GM23338 (cell line): ENCODE results near the gene SIRPG. TPM values are rescaled to one million over a fixed set of nuclear protein-coding genes. Genes with fewer than 3 reads are reported as not detected.

ENCODE experiments used
- ATAC-seq: fragments of 200-7000 bp; cut with Tn5 transposase; 3 replicates; pipeline ENCODE4 v1.9.1; 2020
- DNase-seq: peaks from one replicate; pipeline ENCODE4 v3.0.0-alpha.2; 2015; ENCODE audit warnings: low spot score
- H2AFZ ChIP-seq: fragments of 200-600 bp; sonication (generic); 2 replicates; pipeline ENCODE4 v1.8.0; 2016; ENCODE audit warnings: antibody characterized with exemption, mild to moderate bottlenecking, moderate library complexity
- H3F3A ChIP-seq: fragments of 200-600 bp; sonication (generic); replicated peaks from 2 replicates; pipeline ENCODE4 v1.8.0; 2017; ENCODE audit warnings: antibody characterized with exemption, mixed run types, low read depth
- H3K27ac ChIP-seq: fragments of 200-600 bp; sonication (generic); 2 replicates; pipeline ENCODE4 v1.6.1; 2016; ENCODE audit warnings: low read depth
- H3K27me3 ChIP-seq: fragments of 200-600 bp; sonication (generic); 2 replicates; pipeline ENCODE4 v1.8.0; 2016; ENCODE audit warnings: mild to moderate bottlenecking, mixed run types, moderate library complexity; ENCODE audit not compliant: insufficient read depth
- H3K36me3 ChIP-seq: fragments of 200-600 bp; sonication (generic); 2 replicates; pipeline ENCODE4 v1.8.0; 2016; ENCODE audit warnings: mild to moderate bottlenecking; ENCODE audit not compliant: insufficient read depth
- H3K4me1 ChIP-seq: fragments of 200-600 bp; sonication (generic); 2 replicates; pipeline ENCODE4 v1.8.0; 2016; ENCODE audit warnings: mild to moderate bottlenecking, moderate library complexity; ENCODE audit not compliant: insufficient read depth
- H3K4me2 ChIP-seq: fragments of 200-600 bp; sonication (generic); 2 replicates; pipeline ENCODE4 v1.7.1; 2017; ENCODE audit warnings: mixed run types
- H3K4me3 ChIP-seq: fragments of 200-600 bp; sonication (generic); 2 replicates; pipeline ENCODE4 v1.6.1; 2016; ENCODE audit warnings: mixed run types
- H3K79me2 ChIP-seq: fragments of 200-600 bp; sonication (generic); replicated peaks from 2 replicates; pipeline ENCODE4 v1.8.0; 2017; ENCODE audit warnings: mild to moderate bottlenecking; ENCODE audit not compliant: insufficient read depth
- H3K9me2 ChIP-seq: fragments of 200-600 bp; sonication (generic); 2 replicates; pipeline ENCODE4 v1.8.0; 2017; ENCODE audit not compliant: insufficient read depth
- H4K20me1 ChIP-seq: fragments of 200-600 bp; sonication (generic); replicated peaks from 2 replicates; pipeline ENCODE4 v1.8.0; 2017; ENCODE audit warnings: mild to moderate bottlenecking; ENCODE audit not compliant: insufficient read depth
- H3K27ac Mint-ChIP-seq: 2 replicates; pipeline ENCODE4 v1.8.0; 2020; ENCODE audit warnings: inconsistent platforms, mild to moderate bottlenecking, moderate library complexity, mixed read lengths
- H3K27me3 Mint-ChIP-seq: 3 replicates; pipeline ENCODE4 v1.8.0; 2022; ENCODE audit warnings: low read depth, mild to moderate bottlenecking, moderate library complexity, mixed read lengths, inconsistent platforms; ENCODE audit not compliant: insufficient read depth, poor library complexity
- H3K36me3 Mint-ChIP-seq: 3 replicates; pipeline ENCODE4 v1.8.0; 2021; ENCODE audit warnings: low read depth, mild to moderate bottlenecking, inconsistent platforms, moderate library complexity, mixed read lengths
- H3K4me1 Mint-ChIP-seq: 3 replicates; pipeline ENCODE4 v1.8.0; 2020; ENCODE audit warnings: mild to moderate bottlenecking, inconsistent platforms, mixed read lengths
- H3K4me3 Mint-ChIP-seq: 3 replicates; pipeline ENCODE4 v1.8.0; 2021; ENCODE audit warnings: moderate library complexity, mild to moderate bottlenecking, inconsistent platforms, mixed read lengths
- H3K9me3 Mint-ChIP-seq: 3 replicates; pipeline ENCODE4 v1.8.0; 2020; ENCODE audit warnings: moderate library complexity, mild to moderate bottlenecking, inconsistent platforms, mixed read lengths
- CREB1 ChIP-seq: fragments of 250-450 bp; sonication (Bioruptor Pico); IDR thresholded peaks from 2 replicates; pipeline ENCODE4 v1.5.0; 2020; ENCODE audit warnings: low read depth, mild to moderate bottlenecking, moderate library complexity
- CTCF ChIP-seq, 2 experiments: fragments of 200-600 bp in 1 of 2; sonication (generic) in 1 of 2; conservative IDR thresholded peaks; 2 replicates each; pipeline versions ENCODE4 v1.5.1 to v1.6.1; 2016 to 2017; ENCODE audit warnings: antibody characterized with exemption in 2 of 2, low read depth in 2 of 2, mild to moderate bottlenecking in 2 of 2, moderate library complexity in 1 of 2
- EZH2 ChIP-seq: fragments of 200-600 bp; sonication (generic); IDR thresholded peaks from one replicate; pipeline ENCODE4 v1.8.0; 2017; ENCODE audit warnings: antibody characterized with exemption, mild to moderate bottlenecking, low read depth; ENCODE audit not compliant: unreplicated experiment
- EZH2phosphoT487 ChIP-seq: fragments of 200-600 bp; sonication (generic); IDR thresholded peaks from one replicate; pipeline ENCODE4 v1.8.1; 2018; ENCODE audit warnings: antibody characterized with exemption; ENCODE audit not compliant: unreplicated experiment
- JUNB ChIP-seq: IDR thresholded peaks from one replicate; pipeline ENCODE4 v1.6.1; 2016; ENCODE audit warnings: antibody characterized with exemption; ENCODE audit not compliant: unreplicated experiment
- NANOG ChIP-seq: IDR thresholded peaks from 2 replicates; pipeline ENCODE4 v1.6.1; 2016; ENCODE audit warnings: antibody characterized with exemption, borderline replicate concordance
- POLR2AphosphoS5 ChIP-seq: IDR thresholded peaks from 2 replicates; pipeline ENCODE4 v1.6.1; 2016; ENCODE audit warnings: antibody characterized with exemption, low read depth
- STAT1 ChIP-seq: IDR thresholded peaks from one replicate; pipeline ENCODE4 v1.6.1; 2016; ENCODE audit warnings: antibody characterized with exemption; ENCODE audit not compliant: unreplicated experiment
- ZNF114 ChIP-seq: fragments of 250-450 bp; sonication (Bioruptor Pico); IDR thresholded peaks from 2 replicates; pipeline ENCODE4 v1.5.0; 2020; ENCODE audit warnings: mild to moderate bottlenecking, moderate library complexity
- ZNF331 ChIP-seq: fragments of 250-450 bp; sonication (Bioruptor Pico); IDR thresholded peaks from 2 replicates; pipeline ENCODE4 v1.5.0; 2020; ENCODE audit warnings: low read depth, mild to moderate bottlenecking, moderate library complexity
- polyA plus RNA-seq: library from polyadenylated mRNA; unstranded; fragments of >200 nt; fragmentation: Nextera tagmentation; extraction: Ambion mirVana; gene quantifications from 2 replicates; pipeline ENCODE4 v1.2.1, GENCODE V29; 2016
- total RNA-seq: library from RNA; depleted of rRNA; stranded (reverse); fragments of >200 nt; shearing (Covaris generic); gene quantifications from 2 replicates; pipeline ENCODE4 v1.2.3, GENCODE V29; 2014
- TF ChIP-seq, protein P1 (sequence below): IDR thresholded peaks from one replicate; pipeline ENCODE4 v1.6.1; 2018; ENCODE audit warnings: antibody characterized with exemption; ENCODE audit not compliant: unreplicated experiment
- TF ChIP-seq, protein P2 (sequence below): IDR thresholded peaks from 2 replicates; pipeline ENCODE4 v1.6.1; 2016; ENCODE audit warnings: antibody characterized with exemption

SIRPG gene
- total and polyA plus RNA-seq, 2 experiments from 2014 or later: not detected

DNA sequence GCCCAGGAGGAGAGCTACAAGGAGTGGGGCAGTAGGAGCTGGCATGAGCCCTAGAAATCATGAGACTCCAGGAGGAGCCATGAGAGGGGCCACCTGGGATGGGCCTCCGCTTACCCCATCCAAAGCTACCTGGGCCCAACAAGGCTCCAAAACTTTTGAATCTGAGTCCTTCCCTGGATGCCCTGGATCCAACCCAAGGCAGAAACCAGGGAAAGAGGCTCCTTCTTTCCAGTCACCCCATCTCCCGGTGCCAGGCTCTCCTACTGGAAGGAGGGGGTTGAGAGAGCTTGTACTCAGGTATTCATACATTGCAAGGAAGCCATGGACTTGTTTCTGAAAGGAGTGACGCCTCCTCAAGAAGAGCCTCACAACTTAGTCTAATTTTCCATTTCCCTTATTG lies 7.8 kb upstream of the SIRPG start:
- TF ChIP-seq CTCF (conservative IDR thresholded peaks at IDR 0.05; ENCODE audit: low read depth in 2 of 2) (no peak), POLR2AphosphoS5 (no peak), STAT1 (no peak)
- Histone ChIP-seq H3K4me1 (no peaks in the 10 kb centered on the region), H3K79me2 (no peaks in the 10 kb centered on the region), H3F3A (no peaks in the 10 kb centered on the region), H3K27ac (no peak overlapping the region), H3K4me3 (no peak overlapping the region), H3K27me3 (no peaks in the 10 kb centered on the region), H2AFZ (no peak overlapping the region), H4K20me1 (no peaks in the 10 kb centered on the region), H3K4me2 (no peak overlapping the region), H3K9me2 (peaks cover 10% of the 10 kb centered on the region), H3K36me3 (no peaks in the 10 kb centered on the region)
- peaks cover 10% of the 10 kb centered on the region for H3K4me1 Mint-ChIP-seq
- peaks cover 3% of the 10 kb centered on the region for H3K27me3 Mint-ChIP-seq
- H3K4me3 Mint-ChIP-seq: no peak overlapping the region
- H3K27ac Mint-ChIP-seq: no peak overlapping the region
- no peaks in the 10 kb centered on the region; the same call in 2 of the 3 replicates for H3K36me3 Mint-ChIP-seq
- H3K9me3 Mint-ChIP-seq: no peaks in the 10 kb centered on the region; the same call in 2 of the 3 replicates
- ATAC-seq: no peak
- no peak for DNase-seq

- no peaks in the 10 kb centered on the region for H3K4me1 ChIP-seq
- no peaks in the 10 kb centered on the region for H3K27me3 ChIP-seq
- peaks cover 3% of the 10 kb centered on the region for H3K27me3 Mint-ChIP-seq
- H3F3A ChIP-seq: no peaks in the 10 kb centered on the region
- peaks cover 8% of the 10 kb centered on the region for H3K4me1 Mint-ChIP-seq
- no peak overlapping the region for H3K4me3 ChIP-seq
- H4K20me1 ChIP-seq: no peaks in the 10 kb centered on the region
- H3K4me2 ChIP-seq: no peak overlapping the region
- H3K9me3 Mint-ChIP-seq: no peaks in the 10 kb centered on the region; the same call in 2 of the 3 replicates
- no peak overlapping the region for H3K27ac ChIP-seq
- H2AFZ ChIP-seq: no peak overlapping the region
- no peaks in the 10 kb centered on the region for H3K79me2 ChIP-seq
- H3K36me3 ChIP-seq: no peaks in the 10 kb centered on the region
- no peaks in the 10 kb centered on the region; the same call in 2 of the 3 replicates for H3K36me3 Mint-ChIP-seq
- no peak for DNase-seq
- H3K27ac Mint-ChIP-seq: no peak overlapping the region
- no peak for ATAC-seq
- H3K9me2 ChIP-seq: 0 out of 2 replicates have a peak, but pooled peaks cover 6% of the 10 kb centered on the region
- H3K4me3 Mint-ChIP-seq: no peak overlapping the region
- TF ChIP-seq EZH2phosphoT487 (no peak), CREB1 (CRISPR knock-in tag) (no peak), NANOG (no peak), CTCF (conservative IDR thresholded peaks at IDR 0.05; ENCODE audit: low read depth in 2 of 2) (no peak), STAT1 (no peak), ZNF331 (no peak), ZNF114 (CRISPR knock-in tag) (no peak), EZH2 (no peak), JUNB (no peak), POLR2AphosphoS5 (no peak)
- TF ChIP-seq, protein P1, sequence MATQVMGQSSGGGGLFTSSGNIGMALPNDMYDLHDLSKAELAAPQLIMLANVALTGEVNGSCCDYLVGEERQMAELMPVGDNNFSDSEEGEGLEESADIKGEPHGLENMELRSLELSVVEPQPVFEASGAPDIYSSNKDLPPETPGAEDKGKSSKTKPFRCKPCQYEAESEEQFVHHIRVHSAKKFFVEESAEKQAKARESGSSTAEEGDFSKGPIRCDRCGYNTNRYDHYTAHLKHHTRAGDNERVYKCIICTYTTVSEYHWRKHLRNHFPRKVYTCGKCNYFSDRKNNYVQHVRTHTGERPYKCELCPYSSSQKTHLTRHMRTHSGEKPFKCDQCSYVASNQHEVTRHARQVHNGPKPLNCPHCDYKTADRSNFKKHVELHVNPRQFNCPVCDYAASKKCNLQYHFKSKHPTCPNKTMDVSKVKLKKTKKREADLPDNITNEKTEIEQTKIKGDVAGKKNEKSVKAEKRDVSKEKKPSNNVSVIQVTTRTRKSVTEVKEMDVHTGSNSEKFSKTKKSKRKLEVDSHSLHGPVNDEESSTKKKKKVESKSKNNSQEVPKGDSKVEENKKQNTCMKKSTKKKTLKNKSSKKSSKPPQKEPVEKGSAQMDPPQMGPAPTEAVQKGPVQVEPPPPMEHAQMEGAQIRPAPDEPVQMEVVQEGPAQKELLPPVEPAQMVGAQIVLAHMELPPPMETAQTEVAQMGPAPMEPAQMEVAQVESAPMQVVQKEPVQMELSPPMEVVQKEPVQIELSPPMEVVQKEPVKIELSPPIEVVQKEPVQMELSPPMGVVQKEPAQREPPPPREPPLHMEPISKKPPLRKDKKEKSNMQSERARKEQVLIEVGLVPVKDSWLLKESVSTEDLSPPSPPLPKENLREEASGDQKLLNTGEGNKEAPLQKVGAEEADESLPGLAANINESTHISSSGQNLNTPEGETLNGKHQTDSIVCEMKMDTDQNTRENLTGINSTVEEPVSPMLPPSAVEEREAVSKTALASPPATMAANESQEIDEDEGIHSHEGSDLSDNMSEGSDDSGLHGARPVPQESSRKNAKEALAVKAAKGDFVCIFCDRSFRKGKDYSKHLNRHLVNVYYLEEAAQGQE: no peak
- TF ChIP-seq, protein P2, sequence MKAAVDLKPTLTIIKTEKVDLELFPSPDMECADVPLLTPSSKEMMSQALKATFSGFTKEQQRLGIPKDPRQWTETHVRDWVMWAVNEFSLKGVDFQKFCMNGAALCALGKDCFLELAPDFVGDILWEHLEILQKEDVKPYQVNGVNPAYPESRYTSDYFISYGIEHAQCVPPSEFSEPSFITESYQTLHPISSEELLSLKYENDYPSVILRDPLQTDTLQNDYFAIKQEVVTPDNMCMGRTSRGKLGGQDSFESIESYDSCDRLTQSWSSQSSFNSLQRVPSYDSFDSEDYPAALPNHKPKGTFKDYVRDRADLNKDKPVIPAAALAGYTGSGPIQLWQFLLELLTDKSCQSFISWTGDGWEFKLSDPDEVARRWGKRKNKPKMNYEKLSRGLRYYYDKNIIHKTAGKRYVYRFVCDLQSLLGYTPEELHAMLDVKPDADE: no peak
Measured at GRCh38 chr20:1664911-1665310, 7.3 kb upstream of the SIRPG start.
